Ishikawa (cell line): ENCODE measurements around the gene SLC24A3.

Experiments used
- CEBPB ChIP-seq: IDR thresholded peaks from 2 replicates; pipeline ENCODE4 v1.6.1; 2012
- CREB1 ChIP-seq: IDR thresholded peaks from 2 replicates; pipeline ENCODE4 v1.6.1; 2012; ENCODE audit warnings: low read depth
- EGR1 ChIP-seq: IDR thresholded peaks from 2 replicates; pipeline ENCODE4 v1.6.1; 2012
- EP300 ChIP-seq: IDR thresholded peaks from 2 replicates; pipeline ENCODE4 v1.6.1; 2012; ENCODE audit warnings: borderline replicate concordance
- MAX ChIP-seq: IDR thresholded peaks from 2 replicates; pipeline ENCODE4 v1.6.1; 2012
- RAD21 ChIP-seq: IDR thresholded peaks from 2 replicates; pipeline ENCODE4 v1.6.1; 2012; ENCODE audit warnings: low read depth
- TAF1 ChIP-seq: IDR thresholded peaks from 2 replicates; pipeline ENCODE4 v1.6.1; 2012; ENCODE audit warnings: low read depth, mild to moderate bottlenecking
- YY1 ChIP-seq: IDR thresholded peaks from 2 replicates; pipeline ENCODE4 v1.6.1; 2012; ENCODE audit warnings: low read depth

GRCh38 chr20:19260412-19261090 is 48.1 kb downstream of the SLC24A3 start:
- TF ChIP-seq RAD21 (no peak), CREB1 (no peak), TAF1 (no peak), CEBPB (no peak), EGR1 (no peak), EP300 (no peak), MAX (no peak), YY1 (no peak)
